ENCODE measurements around the gene WDFY3.

WDFY3 gene

GRCh38 chr4:84925558-84925957 lies 40.9 kb downstream of the WDFY3 start:
- H3K4me2 ChIP-seq (ENCODE audit: low read length) = no peak overlapping the region
- no peaks in the 10 kb centered on the region for H4K20me1 ChIP-seq (ENCODE audit: insufficient read depth, low read length)
- no peak overlapping the region for H3K4me3 ChIP-seq (ENCODE audit: low read length)
- no peaks in the 10 kb centered on the region for H3K4me1 ChIP-seq (ENCODE audit: low read length)
- no peaks in the 10 kb centered on the region for H3K9me3 ChIP-seq (ENCODE audit: insufficient read depth, low read length)
- TF ChIP-seq EZH2phosphoT487 (IDR thresholded peaks at IDR 0.05; ENCODE audit: low read depth) (no peak), CTCF (IDR thresholded peaks at IDR 0.05; ENCODE audit: low read depth, low read length) (no peak)
- no peaks in the 10 kb centered on the region for H3K27me3 ChIP-seq (ENCODE audit: low read depth, low read length)
- no peak overlapping the region for H3K27ac ChIP-seq (ENCODE audit: low read length)
- no peaks in the 10 kb centered on the region for H3K79me2 ChIP-seq (ENCODE audit: low read length)
- H2AFZ ChIP-seq (ENCODE audit: low read depth, low read length) = no peak overlapping the region
- H3K9ac ChIP-seq (ENCODE audit: low read length) = no peak overlapping the region
- H3K36me3 ChIP-seq (replicated peaks; ENCODE audit: low read depth, low read length) = no peaks in the 10 kb centered on the region

- H3K36me3 ChIP-seq (replicated peaks; ENCODE audit: low read depth, low read length) = no peaks in the 10 kb centered on the region
- no peaks in the 10 kb centered on the region for H3K27me3 ChIP-seq (ENCODE audit: low read depth, low read length)
- H3K4me3 ChIP-seq (ENCODE audit: low read length) = no peak overlapping the region
- H3K9ac ChIP-seq (ENCODE audit: low read length) = no peak overlapping the region
- no peaks in the 10 kb centered on the region for H3K4me1 ChIP-seq (ENCODE audit: low read length)
- H4K20me1 ChIP-seq (ENCODE audit: insufficient read depth, low read length) = no peaks in the 10 kb centered on the region
- H3K4me2 ChIP-seq (ENCODE audit: low read length) = no peak overlapping the region
- H3K79me2 ChIP-seq (ENCODE audit: low read length) = no peaks in the 10 kb centered on the region
- H2AFZ ChIP-seq (ENCODE audit: low read depth, low read length) = no peak overlapping the region
- no peak for TF ChIP-seq EZH2phosphoT487 (IDR thresholded peaks at IDR 0.05; ENCODE audit: low read depth)
- TF ChIP-seq CTCF (IDR thresholded peaks at IDR 0.05; ENCODE audit: low read depth, low read length) = no peak
- no peaks in the 10 kb centered on the region for H3K9me3 ChIP-seq (ENCODE audit: insufficient read depth, low read length)
- H3K27ac ChIP-seq (ENCODE audit: low read length) = no peak overlapping the region
Measured at GRCh38 chr4:84924434-84924833, 42.1 kb downstream of the WDFY3 start.

- TF ChIP-seq EZH2phosphoT487 (IDR thresholded peaks at IDR 0.05; ENCODE audit: low read depth) = no peak
- TF ChIP-seq CTCF (IDR thresholded peaks at IDR 0.05; ENCODE audit: low read depth, low read length) = no peak
- no peaks in the 10 kb centered on the region for H3K36me3 ChIP-seq (replicated peaks; ENCODE audit: low read depth, low read length)
- H2AFZ ChIP-seq (ENCODE audit: low read depth, low read length) = no peak overlapping the region
- no peaks in the 10 kb centered on the region for H4K20me1 ChIP-seq (ENCODE audit: insufficient read depth, low read length)
- no peak overlapping the region for H3K27ac ChIP-seq (ENCODE audit: low read length)
- H3K4me1 ChIP-seq (ENCODE audit: low read length) = no peaks in the 10 kb centered on the region
- no peaks in the 10 kb centered on the region for H3K27me3 ChIP-seq (ENCODE audit: low read depth, low read length)
- no peaks in the 10 kb centered on the region for H3K79me2 ChIP-seq (ENCODE audit: low read length)
- H3K9ac ChIP-seq (ENCODE audit: low read length) = no peak overlapping the region
- H3K4me2 ChIP-seq (ENCODE audit: low read length) = no peak overlapping the region
- no peak overlapping the region for H3K4me3 ChIP-seq (ENCODE audit: low read length)
- H3K9me3 ChIP-seq (ENCODE audit: insufficient read depth, low read length) = no peaks in the 10 kb centered on the region
Measured at GRCh38 chr4:84920617-84921016, 45.9 kb downstream of the WDFY3 start.

GRCh38 chr4:84917869-84918600 lies 48.5 kb downstream of the WDFY3 start:
- Histone ChIP-seq H2AFZ (ENCODE audit: low read depth, low read length) (no peak overlapping the region), H3K79me2 (ENCODE audit: low read length) (no peaks in the 10 kb centered on the region), H3K4me2 (ENCODE audit: low read length) (no peak overlapping the region), H3K27me3 (ENCODE audit: low read depth, low read length) (no peaks in the 10 kb centered on the region), H3K27ac (ENCODE audit: low read length) (no peak overlapping the region), H3K36me3 (replicated peaks; ENCODE audit: low read depth, low read length) (no peaks in the 10 kb centered on the region), H3K4me1 (ENCODE audit: low read length) (no peaks in the 10 kb centered on the region), H4K20me1 (ENCODE audit: insufficient read depth, low read length) (no peaks in the 10 kb centered on the region), H3K9ac (ENCODE audit: low read length) (no peak overlapping the region), H3K4me3 (ENCODE audit: low read length) (no peak overlapping the region), H3K9me3 (ENCODE audit: insufficient read depth, low read length) (no peaks in the 10 kb centered on the region)
- TF ChIP-seq CTCF (IDR thresholded peaks at IDR 0.05; ENCODE audit: low read depth, low read length) (no peak), EZH2phosphoT487 (IDR thresholded peaks at IDR 0.05; ENCODE audit: low read depth) (no peak)

Measured in OCI-LY3 (cell line).